ENCODE measurements around the gene TTC28.

- TF ChIP-seq CTCF (tag by site-specific recombination; IDR thresholded peaks at IDR 0.05) = no peak
- no peak for TF ChIP-seq BCL11A (tag by site-specific recombination; IDR thresholded peaks at IDR 0.05; ENCODE audit: low read depth)
- TF ChIP-seq ZNF701 (tag by site-specific recombination; IDR thresholded peaks at IDR 0.05) = no peak
- TF ChIP-seq ZNF114 (tag by site-specific recombination; IDR thresholded peaks at IDR 0.05) = no peak
- no peak for TF ChIP-seq ZNF423 (tag by site-specific recombination; IDR thresholded peaks at IDR 0.05)
- TF ChIP-seq ZNF146 (tag by site-specific recombination; IDR thresholded peaks at IDR 0.05) = no peak
- TF ChIP-seq ZNF664 (tag by site-specific recombination; IDR thresholded peaks at IDR 0.05) = no peak
- no peak for TF ChIP-seq ZNF121 (tag by site-specific recombination; IDR thresholded peaks at IDR 0.05)
- TF ChIP-seq ZNF266 (tag by site-specific recombination; IDR thresholded peaks at IDR 0.05; ENCODE audit: low read depth) = no peak
- TF ChIP-seq ZBTB17 (tag by site-specific recombination; IDR thresholded peaks at IDR 0.05) = no peak
- TF ChIP-seq, protein P1, sequence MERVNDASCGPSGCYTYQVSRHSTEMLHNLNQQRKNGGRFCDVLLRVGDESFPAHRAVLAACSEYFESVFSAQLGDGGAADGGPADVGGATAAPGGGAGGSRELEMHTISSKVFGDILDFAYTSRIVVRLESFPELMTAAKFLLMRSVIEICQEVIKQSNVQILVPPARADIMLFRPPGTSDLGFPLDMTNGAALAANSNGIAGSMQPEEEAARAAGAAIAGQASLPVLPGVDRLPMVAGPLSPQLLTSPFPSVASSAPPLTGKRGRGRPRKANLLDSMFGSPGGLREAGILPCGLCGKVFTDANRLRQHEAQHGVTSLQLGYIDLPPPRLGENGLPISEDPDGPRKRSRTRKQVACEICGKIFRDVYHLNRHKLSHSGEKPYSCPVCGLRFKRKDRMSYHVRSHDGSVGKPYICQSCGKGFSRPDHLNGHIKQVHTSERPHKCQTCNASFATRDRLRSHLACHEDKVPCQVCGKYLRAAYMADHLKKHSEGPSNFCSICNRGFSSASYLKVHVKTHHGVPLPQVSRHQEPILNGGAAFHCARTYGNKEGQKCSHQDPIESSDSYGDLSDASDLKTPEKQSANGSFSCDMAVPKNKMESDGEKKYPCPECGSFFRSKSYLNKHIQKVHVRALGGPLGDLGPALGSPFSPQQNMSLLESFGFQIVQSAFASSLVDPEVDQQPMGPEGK (tag by site-specific recombination; IDR thresholded peaks at IDR 0.05) = no peak
- no peak for TF ChIP-seq ZNF248 (tag by site-specific recombination; IDR thresholded peaks at IDR 0.05)
Measured at GRCh38 chr22:28299309-28299708, 380.3 kb downstream of the TTC28 start.

Measured in HEK293 (cell line).